SK-N-SH treated with all-trans-retinoic acid at 6 μM for 48 hours (cell line): ENCODE measurements around the gene SLC26A2.

Source experiments
- CREB5 ChIP-seq: fragments of 250-450 bp; sonication (Bioruptor Pico); IDR thresholded peaks from 2 replicates; pipeline ENCODE4 v1.5.1; 2020; ENCODE audit warnings: low read depth, mild to moderate bottlenecking, moderate library complexity
- SNAI2 ChIP-seq: fragments of 250-450 bp; sonication (Bioruptor Pico); IDR thresholded peaks from 2 replicates; pipeline ENCODE4 v1.5.0; 2020; ENCODE audit warnings: mild to moderate bottlenecking, moderate library complexity

- TF ChIP-seq SNAI2 (CRISPR knock-in tag) = no peak
- no peak for TF ChIP-seq CREB5 (CRISPR knock-in tag)
These were observed 3.9 kb upstream of the SLC26A2 start for GRCh38 chr5:149956685-149957084.
